ENCODE measurements around the gene SLC25A12. TPM values are rescaled to one million over a fixed set of nuclear protein-coding genes. Genes with fewer than 3 reads are reported as not detected.

The SLC25A12 gene
- 20.4 and 20.5 TPM in 2 replicates for total RNA-seq
- long read RNA-seq, transcript SLC25A12-202 (18 exons, 2,979 nt), result major isoform, 46 of 81 reads
- long read RNA-seq, partial matches to known transcripts, result 7 of 81 reads
- long read RNA-seq, other reads (novel, unspliced or antisense), result 26 of 81 reads

GRCh38 chr2:171893824-171894611 lies at the start of gene SLC25A12:
Gene SLC25A12, minus strand, starts transcription at chr2:171894244. Its CDS starts 30 bp downstream, at chr2:171894214.
- Mint-ChIP-seq H3K9me3 (no peaks in the 10 kb centered on the region), H3K4me3 (peak within 1 kb of the TSS; percentile 99), H3K36me3 (ENCODE audit: low read depth) (peaks cover 2% of the 10 kb centered on the region), H3K27ac (ENCODE audit: unreplicated experiment) (peak within 1 kb of the TSS; percentile 79), H3K27me3 (ENCODE audit: low read depth) (no peaks in the 10 kb centered on the region), H3K4me1 (peaks cover 28% of the 10 kb centered on the region)
- peak; percentile 65 for DNase-seq (ENCODE audit: low read depth, low spot score)
- TF ChIP-seq CTCF (conservative IDR thresholded peaks at IDR 0.05), result no peak

GRCh38 chr2:171941316-171941699 lies 47.3 kb upstream of the SLC25A12 start:
- H3K27me3 Mint-ChIP-seq (ENCODE audit: low read depth), result no peaks in the 10 kb centered on the region
- H3K9me3 Mint-ChIP-seq, result peaks cover 5% of the 10 kb centered on the region
- DNase-seq (ENCODE audit: low read depth, low spot score), result no peak
- no peak for TF ChIP-seq CTCF (conservative IDR thresholded peaks at IDR 0.05)
- no peak overlapping the region for H3K4me3 Mint-ChIP-seq
- H3K27ac Mint-ChIP-seq (ENCODE audit: unreplicated experiment), result no peak overlapping the region
- H3K36me3 Mint-ChIP-seq (ENCODE audit: low read depth), result peaks cover 25% of the 10 kb centered on the region
- no peaks in the 10 kb centered on the region for H3K4me1 Mint-ChIP-seq

DNA sequence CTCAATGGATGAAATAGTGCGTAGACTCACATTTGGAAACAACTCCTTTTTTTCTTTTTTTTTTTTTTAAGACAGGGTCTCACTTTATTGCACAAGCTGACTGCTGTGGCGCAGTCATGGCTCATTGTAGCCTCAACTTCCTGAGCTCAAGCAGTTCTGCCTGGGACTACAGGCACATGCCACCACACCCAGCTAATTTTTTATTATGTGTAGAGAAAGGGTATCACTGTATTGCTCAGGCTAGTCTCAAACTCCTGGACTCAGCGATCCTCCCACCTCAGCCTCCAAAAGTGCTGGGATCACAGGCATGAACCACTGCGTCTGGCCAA lies 45.7 kb upstream of the SLC25A12 start:
- Mint-ChIP-seq H3K27me3 (ENCODE audit: low read depth) (no peaks in the 10 kb centered on the region), H3K36me3 (ENCODE audit: low read depth) (peaks cover 25% of the 10 kb centered on the region), H3K4me1 (no peaks in the 10 kb centered on the region), H3K27ac (ENCODE audit: unreplicated experiment) (no peak overlapping the region), H3K4me3 (no peak overlapping the region), H3K9me3 (peaks cover 5% of the 10 kb centered on the region)
- DNase-seq (ENCODE audit: low read depth, low spot score), result no peak
- no peak for TF ChIP-seq CTCF (conservative IDR thresholded peaks at IDR 0.05)

- no peaks in the 10 kb centered on the region for H3K27me3 Mint-ChIP-seq (ENCODE audit: low read depth)
- no peak for DNase-seq (ENCODE audit: low read depth, low spot score)
- no peak overlapping the region for H3K4me3 Mint-ChIP-seq
- H3K36me3 Mint-ChIP-seq (ENCODE audit: low read depth), result peaks cover 27% of the 10 kb centered on the region
- TF ChIP-seq CTCF (conservative IDR thresholded peaks at IDR 0.05), result no peak
- peaks cover 5% of the 10 kb centered on the region for H3K9me3 Mint-ChIP-seq
- H3K27ac Mint-ChIP-seq (ENCODE audit: unreplicated experiment), result no peak overlapping the region
- H3K4me1 Mint-ChIP-seq, result no peaks in the 10 kb centered on the region
Measured at GRCh38 chr2:171939058-171939742, 45.2 kb upstream of the SLC25A12 start.

GRCh38 chr2:171930385-171930784 lies 36.3 kb upstream of the SLC25A12 start:
- Mint-ChIP-seq H3K4me1 (peaks cover 15% of the 10 kb centered on the region), H3K4me3 (no peak overlapping the region), H3K27ac (ENCODE audit: unreplicated experiment) (no peak overlapping the region), H3K9me3 (peaks cover 3% of the 10 kb centered on the region), H3K36me3 (ENCODE audit: low read depth) (peaks cover 33% of the 10 kb centered on the region), H3K27me3 (ENCODE audit: low read depth) (no peaks in the 10 kb centered on the region)
- DNase-seq (ENCODE audit: low read depth, low spot score), result no peak
- no peak for TF ChIP-seq CTCF (conservative IDR thresholded peaks at IDR 0.05)
